ENCODE measurements around the gene IMP4. TPM values are rescaled to one million over a fixed set of nuclear protein-coding genes. Genes with fewer than 3 reads are reported as not detected.

IMP4 gene
- total RNA-seq, 1 experiment from 2014 or later: 207 TPM

DNA sequence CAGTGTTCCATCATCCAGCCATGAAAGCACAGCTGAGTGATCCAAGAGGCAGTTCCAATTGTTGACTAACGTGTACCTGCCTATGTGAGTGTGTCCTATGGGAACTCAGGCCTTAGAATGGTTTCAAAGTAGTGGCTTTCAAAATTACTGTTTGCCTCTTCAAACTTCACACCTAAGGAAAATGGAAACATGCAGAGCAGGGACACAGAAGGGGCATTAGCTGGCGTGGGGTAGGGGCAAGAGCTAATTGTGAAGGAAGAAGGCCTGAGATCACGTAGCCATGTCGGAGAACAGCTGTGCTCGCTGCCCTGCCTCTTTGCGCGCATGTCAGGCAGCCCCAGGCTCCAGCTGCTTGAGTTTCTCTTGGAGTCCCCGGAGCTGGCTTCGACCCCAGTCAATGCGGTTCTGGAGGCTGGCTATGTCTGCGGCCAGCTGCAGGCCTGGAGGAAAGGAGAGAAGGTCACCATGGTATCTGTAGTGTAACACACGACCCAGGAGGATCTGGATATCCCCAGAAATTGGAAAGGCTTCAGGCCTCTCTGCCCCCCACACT is 3.8 kb upstream of the IMP4 start:
- intact Hi-C loops (cut with micrococcal nuclease): no loop called here
- Histone ChIP-seq H3K9me3 (ENCODE audit: low read length) (no peaks in the 10 kb centered on the region), H3K4me3 (ENCODE audit: low read length) (no peak overlapping the region), H2AFZ (ENCODE audit: low read length) (no peak overlapping the region), H3K9me2 (replicated peaks; ENCODE audit: low read length) (no peaks in the 10 kb centered on the region), H3K27me3 (ENCODE audit: low read length) (no peaks in the 10 kb centered on the region), H3K27ac (ENCODE audit: low read length) (no peak overlapping the region), H3F3A (ENCODE audit: low read length, unreplicated experiment) (no peaks in the 10 kb centered on the region), H3K9ac (ENCODE audit: low read length) (no peak overlapping the region), H3K79me2 (ENCODE audit: low read length) (peaks cover 11% of the 10 kb centered on the region), H3K4me1 (ENCODE audit: insufficient read depth, low read length) (peaks cover 12% of the 10 kb centered on the region), H4K20me1 (ENCODE audit: low read length) (0 out of 2 replicates have a peak, but pooled peaks cover 3% of the 10 kb centered on the region), H3K36me3 (ENCODE audit: low read depth, low read length) (peaks cover 4% of the 10 kb centered on the region; the same call in 1 of the 2 replicates), H3K4me2 (ENCODE audit: low read length) (no peak overlapping the region)
- TF ChIP-seq EZH2 (IDR thresholded peaks at IDR 0.05; ENCODE audit: low read length, unreplicated experiment) (no peak), EZH2phosphoT487 (IDR thresholded peaks at IDR 0.05; ENCODE audit: borderline replicate concordance, low read length) (no peak)
- TF ChIP-seq, protein P1, sequence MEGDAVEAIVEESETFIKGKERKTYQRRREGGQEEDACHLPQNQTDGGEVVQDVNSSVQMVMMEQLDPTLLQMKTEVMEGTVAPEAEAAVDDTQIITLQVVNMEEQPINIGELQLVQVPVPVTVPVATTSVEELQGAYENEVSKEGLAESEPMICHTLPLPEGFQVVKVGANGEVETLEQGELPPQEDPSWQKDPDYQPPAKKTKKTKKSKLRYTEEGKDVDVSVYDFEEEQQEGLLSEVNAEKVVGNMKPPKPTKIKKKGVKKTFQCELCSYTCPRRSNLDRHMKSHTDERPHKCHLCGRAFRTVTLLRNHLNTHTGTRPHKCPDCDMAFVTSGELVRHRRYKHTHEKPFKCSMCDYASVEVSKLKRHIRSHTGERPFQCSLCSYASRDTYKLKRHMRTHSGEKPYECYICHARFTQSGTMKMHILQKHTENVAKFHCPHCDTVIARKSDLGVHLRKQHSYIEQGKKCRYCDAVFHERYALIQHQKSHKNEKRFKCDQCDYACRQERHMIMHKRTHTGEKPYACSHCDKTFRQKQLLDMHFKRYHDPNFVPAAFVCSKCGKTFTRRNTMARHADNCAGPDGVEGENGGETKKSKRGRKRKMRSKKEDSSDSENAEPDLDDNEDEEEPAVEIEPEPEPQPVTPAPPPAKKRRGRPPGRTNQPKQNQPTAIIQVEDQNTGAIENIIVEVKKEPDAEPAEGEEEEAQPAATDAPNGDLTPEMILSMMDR (conservative IDR thresholded peaks at IDR 0.05; ENCODE audit: low read depth, low read length): no peak
- ATAC-seq (no peak), DNase-seq (no peak)
- no TSS peak for BruUV-seq (replicated peaks)
- ChIA-PET CTCF (no interaction called here), POLR2A (ENCODE audit: unreplicated experiment) (no interaction called here)

DNA sequence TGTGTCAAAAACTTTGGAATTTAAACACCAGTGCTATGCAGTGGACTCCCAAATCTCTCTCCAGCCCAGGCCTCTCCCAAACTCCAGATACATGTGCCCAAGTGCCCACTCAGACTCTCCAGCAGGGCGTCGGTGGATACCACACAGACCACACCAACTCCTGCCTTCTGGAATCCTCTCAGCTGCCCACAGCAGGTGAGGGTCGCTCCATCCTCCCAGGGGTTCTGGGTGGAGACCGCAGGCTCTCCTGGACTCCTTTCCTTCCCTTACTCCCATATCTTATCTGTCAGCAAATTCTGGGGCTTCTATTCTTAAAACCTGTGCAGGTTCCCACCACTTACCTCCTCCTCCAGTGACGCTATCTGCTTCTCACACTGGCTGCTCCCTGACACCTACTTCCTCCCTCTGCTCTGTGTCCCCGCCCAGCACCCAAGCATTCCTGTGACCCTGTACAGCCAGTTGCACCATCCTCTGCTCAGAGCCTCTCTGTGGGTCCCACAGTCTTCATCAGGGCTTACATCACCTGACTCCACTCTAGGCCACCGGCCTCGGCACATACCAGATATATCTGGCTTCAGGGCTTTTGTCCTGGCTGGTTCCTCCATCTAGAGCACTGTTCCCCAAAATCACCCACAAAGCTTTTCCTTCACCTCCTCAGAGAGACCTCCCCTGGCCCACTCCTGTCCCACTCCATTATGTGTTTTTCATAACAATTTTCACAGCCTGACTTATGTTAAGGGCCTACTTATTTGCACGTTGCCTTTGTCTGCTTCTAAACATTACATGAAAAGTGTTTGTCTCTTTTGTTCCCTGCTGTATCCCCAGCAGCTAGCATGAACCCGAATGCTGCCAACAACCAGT is 2.6 kb upstream of the IMP4 start:
- CTCF ChIA-PET: no interaction called here

More for the DNA sequence above, 2.6 kb upstream of the IMP4 start:
- H3K27ac ChIP-seq (ENCODE audit: low read length): no peak overlapping the region
- DNase-seq: no peak
- no peak overlapping the region for H3K9ac ChIP-seq (ENCODE audit: low read length)
- no peak overlapping the region for H3K4me3 ChIP-seq (ENCODE audit: low read length)
- H3K36me3 ChIP-seq (ENCODE audit: low read depth, low read length): peaks cover 13% of the 10 kb centered on the region
- H2AFZ ChIP-seq (ENCODE audit: low read length): no peak overlapping the region
- H3K4me2 ChIP-seq (ENCODE audit: low read length): no peak overlapping the region
- H3K27me3 ChIP-seq (ENCODE audit: low read length): no peaks in the 10 kb centered on the region
- intact Hi-C loops (cut with micrococcal nuclease): no loop called here
- no peaks in the 10 kb centered on the region for H3K9me3 ChIP-seq (ENCODE audit: low read length)
- ATAC-seq: no peak
- TF ChIP-seq, protein P1 (conservative IDR thresholded peaks at IDR 0.05; ENCODE audit: low read depth, low read length): no peak
- no peak for TF ChIP-seq EZH2phosphoT487 (IDR thresholded peaks at IDR 0.05; ENCODE audit: borderline replicate concordance, low read length)
- TF ChIP-seq EZH2 (IDR thresholded peaks at IDR 0.05; ENCODE audit: low read length, unreplicated experiment): no peak
- peaks cover 24% of the 10 kb centered on the region for H3K79me2 ChIP-seq (ENCODE audit: low read length)
- peaks cover 12% of the 10 kb centered on the region for H3K4me1 ChIP-seq (ENCODE audit: insufficient read depth, low read length)
- POLR2A ChIA-PET (ENCODE audit: unreplicated experiment): no interaction called here
- H4K20me1 ChIP-seq (ENCODE audit: low read length): peaks cover 10% of the 10 kb centered on the region; the same call in 1 of the 2 replicates
- H3F3A ChIP-seq (ENCODE audit: low read length, unreplicated experiment): no peaks in the 10 kb centered on the region
- BruUV-seq (replicated peaks): no TSS peak
- H3K9me2 ChIP-seq (replicated peaks; ENCODE audit: low read length): no peaks in the 10 kb centered on the region
